GM21723 (cell line): Measurements from ENCODE around the gene AGAP6.
A peak's percentile ranks its signal among the peaks of the same experiment; 100 is the strongest.
"Not testable (repeated sequence)": the region's sequence is repeated elsewhere in the genome, so short reads cannot be mapped to it uniquely, and the experiment has no call there.

Source experiments
- ATAC-seq: cut with Tn5 transposase; IDR thresholded peaks from one replicate; pipeline ENCODE4 v1.9.1; 2021; ENCODE audit warnings: mild to moderate bottlenecking, moderate library complexity; ENCODE audit not compliant: unreplicated experiment

AGAP6 gene

GRCh38 chr10:50024716-50025383, 36.6 kb downstream of the AGAP6 start:
- ATAC-seq = not testable (repeated sequence)

- no peak for ATAC-seq
Measured at GRCh38 chr10:50025627-50026026, 37.4 kb downstream of the AGAP6 start.

- no peak for ATAC-seq
Measured at GRCh38 chr10:50027195-50027594, 39.0 kb downstream of the AGAP6 start.

DNA sequence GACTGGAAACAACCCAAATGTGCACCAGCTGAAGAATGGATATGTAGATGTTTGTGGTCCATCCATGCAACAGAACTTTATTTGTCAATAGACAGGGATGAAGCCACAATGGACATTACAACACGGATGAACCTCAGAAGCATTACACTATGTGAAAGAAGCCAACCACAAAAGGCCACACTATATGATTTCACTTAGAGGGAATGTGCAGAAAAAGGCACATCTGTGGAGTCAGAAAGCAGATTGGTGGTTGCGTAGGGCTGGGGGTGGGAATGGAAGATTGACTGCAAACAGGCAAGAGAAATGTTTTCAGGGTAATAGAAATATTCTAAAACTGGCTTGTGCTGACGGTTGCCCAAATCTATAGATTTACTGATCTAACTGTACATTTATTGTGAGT, 45.3 kb downstream of the AGAP6 start:
- ATAC-seq = no peak

DNA sequence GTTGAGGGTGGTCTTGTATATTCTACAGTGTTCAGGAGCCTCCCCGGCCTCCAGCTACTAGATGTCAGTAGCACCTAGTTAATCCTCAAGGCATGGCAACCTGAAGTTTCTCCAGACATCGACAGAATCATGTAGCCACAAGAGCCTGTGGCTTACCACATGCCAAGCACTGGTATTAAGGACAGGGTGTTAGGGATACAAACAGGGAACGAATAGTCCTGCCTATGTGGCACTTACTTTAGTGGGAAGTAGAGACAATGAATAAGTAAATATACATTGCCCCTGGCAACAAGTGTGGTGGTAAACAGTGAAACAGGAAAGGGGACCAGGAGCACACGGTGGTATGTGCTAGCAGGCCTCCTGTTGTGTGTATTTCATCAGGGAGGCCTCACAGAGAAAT, 47.1 kb downstream of the AGAP6 start:
- ATAC-seq = not testable (repeated sequence)

GRCh38 chr10:50044941-50045664, 56.9 kb downstream of the AGAP6 start:
- no peak for ATAC-seq

- ATAC-seq = not testable (repeated sequence)
Measured at GRCh38 chr10:50046457-50046856, 58.3 kb downstream of the AGAP6 start.

- ATAC-seq = not testable (repeated sequence)
Measured at GRCh38 chr10:50047594-50047993, 59.4 kb downstream of the AGAP6 start.

- peak; percentile 68 for ATAC-seq
Measured at GRCh38 chr10:50051995-50052660, 63.9 kb downstream of the AGAP6 start.

DNA sequence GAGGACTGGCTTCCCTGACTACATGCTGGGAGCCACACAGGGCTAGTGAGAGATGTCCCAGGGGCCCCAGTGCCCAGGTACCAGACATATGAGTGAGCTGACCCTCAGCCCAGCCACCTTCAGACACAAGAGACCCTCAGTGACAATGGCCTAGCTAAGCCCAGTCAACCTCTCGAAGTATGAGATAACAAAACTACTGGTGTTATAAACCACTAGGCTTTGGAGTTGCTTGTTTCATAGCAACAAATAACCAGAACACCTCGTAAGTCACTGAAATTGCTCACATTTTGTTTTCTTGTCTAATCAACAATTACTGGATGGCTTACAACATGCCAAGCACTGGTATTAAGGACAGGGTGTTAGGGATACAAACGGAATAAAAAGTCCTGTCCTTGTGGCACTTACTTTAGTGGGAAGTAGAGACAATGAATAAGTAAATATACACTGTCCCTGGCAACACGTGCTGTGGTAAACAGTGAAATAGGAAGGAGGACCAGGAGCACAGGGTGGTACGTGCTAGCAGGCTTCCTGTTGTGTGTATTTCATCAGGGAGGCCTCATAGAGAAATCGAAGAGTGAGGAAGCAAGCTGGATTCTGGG, 64.7 kb downstream of the AGAP6 start:
- ATAC-seq = not testable (repeated sequence)

GRCh38 chr10:50055494-50056292, 67.5 kb downstream of the AGAP6 start:
- not testable (repeated sequence) for ATAC-seq

- not testable (repeated sequence) for ATAC-seq
Measured at GRCh38 chr10:50056654-50057053, 68.4 kb downstream of the AGAP6 start.

- not testable (repeated sequence) for ATAC-seq
Measured at GRCh38 chr10:50058727-50059126, 70.5 kb downstream of the AGAP6 start.

DNA sequence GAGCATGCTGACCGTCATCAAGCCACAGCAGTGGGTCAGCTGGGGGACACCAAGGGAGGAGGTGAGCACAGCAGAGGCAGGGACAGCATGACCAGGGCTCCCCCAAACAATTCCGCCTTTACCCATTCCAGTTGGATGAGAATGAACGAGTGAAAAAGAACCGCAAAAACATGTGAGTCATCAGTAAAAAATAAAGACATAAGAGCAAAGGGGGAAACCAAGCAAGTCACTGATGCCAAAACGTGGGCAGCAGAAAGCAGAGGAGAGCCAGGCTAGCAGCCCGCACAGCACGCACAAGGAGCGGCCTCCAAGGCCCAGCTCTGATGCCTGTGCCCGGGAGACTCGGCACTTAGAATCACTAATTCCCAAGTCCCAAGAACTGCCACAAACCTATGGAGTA, 71.7 kb downstream of the AGAP6 start:
- not testable (repeated sequence) for ATAC-seq
